ENCODE results near the gene TRIM71. TPM values are rescaled to one million over a fixed set of nuclear protein-coding genes. Genes with fewer than 3 reads are reported as not detected.

Gene TRIM71
- total and polyA plus RNA-seq, 8 donors: 2.2 to 8.3 (median 6.9) TPM

GRCh38 chr3:32859604-32860237 lies 41.9 kb downstream of the TRIM71 start:
- Histone ChIP-seq H3K4me1 (peaks cover 0 to 4% of the 10 kb centered on the region in 2 donors), H3K27me3 (no peaks in the 10 kb centered on the region), H3K4me3 (no peak overlapping the region), H3K36me3 (no peaks in the 10 kb centered on the region), H3K9me3 (no peaks in the 10 kb centered on the region), H3K27ac (no peak overlapping the region)
- no peak for ATAC-seq
- intact Hi-C loops (cut with DNase I): no loop called here
- no peak for DNase-seq
- TF ChIP-seq CTCF (IDR thresholded peaks at IDR 0.05): no peak

GRCh38 chr3:32860499-32860898 lies 42.7 kb downstream of the TRIM71 start:
- DNase-seq: no peak
- TF ChIP-seq CTCF (IDR thresholded peaks at IDR 0.05): no peak
- no peak for ATAC-seq
- Histone ChIP-seq H3K27me3 (no peaks in the 10 kb centered on the region), H3K9me3 (no peaks in the 10 kb centered on the region), H3K4me3 (no peak overlapping the region), H3K27ac (no peak overlapping the region), H3K4me1 (peaks cover 0 to 4% of the 10 kb centered on the region in 2 donors), H3K36me3 (no peaks in the 10 kb centered on the region)
- intact Hi-C loops (cut with DNase I): no loop called here

- DNase-seq: no peak
- no peaks in the 10 kb centered on the region for H3K9me3 ChIP-seq
- no peaks in the 10 kb centered on the region for H3K27me3 ChIP-seq
- intact Hi-C loops (cut with DNase I): no loop called here
- no peaks in the 10 kb centered on the region for H3K36me3 ChIP-seq
- H3K4me1 ChIP-seq: peaks cover 0 to 4% of the 10 kb centered on the region in 2 donors
- TF ChIP-seq CTCF (IDR thresholded peaks at IDR 0.05): no peak
- H3K27ac ChIP-seq: no peak overlapping the region
- H3K4me3 ChIP-seq: no peak overlapping the region
- no peak for ATAC-seq
Measured at GRCh38 chr3:32861681-32862080, 43.9 kb downstream of the TRIM71 start.

- DNase-seq (peak in 1 of 4 donors; percentile 62), ATAC-seq (no peak)
- H3K36me3 ChIP-seq: no peaks in the 10 kb centered on the region
- no peaks in the 10 kb centered on the region for H3K27me3 ChIP-seq
- TF ChIP-seq CTCF (IDR thresholded peaks at IDR 0.05): no peak
- H3K4me1 ChIP-seq: no peaks in the 10 kb centered on the region
- H3K4me3 ChIP-seq: no peak overlapping the region
- intact Hi-C loops (cut with DNase I): no loop called here
- H3K27ac ChIP-seq: no peak overlapping the region
- H3K9me3 ChIP-seq: no peaks in the 10 kb centered on the region
Measured at GRCh38 chr3:32862247-32862935, 44.6 kb downstream of the TRIM71 start.

- H3K9me3 ChIP-seq: no peaks in the 10 kb centered on the region
- ATAC-seq (no peak), DNase-seq (no peak)
- no peak for TF ChIP-seq CTCF (IDR thresholded peaks at IDR 0.05)
- no peaks in the 10 kb centered on the region for H3K4me1 ChIP-seq
- no peak overlapping the region for H3K4me3 ChIP-seq
- intact Hi-C loops (cut with DNase I): no loop called here
- no peaks in the 10 kb centered on the region for H3K27me3 ChIP-seq
- no peak overlapping the region for H3K27ac ChIP-seq
- no peaks in the 10 kb centered on the region for H3K36me3 ChIP-seq
Measured at GRCh38 chr3:32862936-32863487, 45.2 kb downstream of the TRIM71 start.
